GM23338 (cell line): ENCODE results near the gene SLC9C2. TPM values are rescaled to one million over a fixed set of nuclear protein-coding genes. Genes with fewer than 3 reads are reported as not detected.

ENCODE experiments used
- ATAC-seq: fragments of 200-7000 bp; cut with Tn5 transposase; 3 replicates; pipeline ENCODE4 v1.9.1; 2020
- DNase-seq: peaks from one replicate; pipeline ENCODE4 v3.0.0-alpha.2; 2015; ENCODE audit warnings: low spot score
- H2AFZ ChIP-seq: fragments of 200-600 bp; sonication (generic); 2 replicates; pipeline ENCODE4 v1.8.0; 2016; ENCODE audit warnings: antibody characterized with exemption, mild to moderate bottlenecking, moderate library complexity
- H3F3A ChIP-seq: fragments of 200-600 bp; sonication (generic); replicated peaks from 2 replicates; pipeline ENCODE4 v1.8.0; 2017; ENCODE audit warnings: antibody characterized with exemption, mixed run types, low read depth
- H3K27ac ChIP-seq: fragments of 200-600 bp; sonication (generic); 2 replicates; pipeline ENCODE4 v1.6.1; 2016; ENCODE audit warnings: low read depth
- H3K27me3 ChIP-seq: fragments of 200-600 bp; sonication (generic); 2 replicates; pipeline ENCODE4 v1.8.0; 2016; ENCODE audit warnings: mild to moderate bottlenecking, mixed run types, moderate library complexity; ENCODE audit not compliant: insufficient read depth
- H3K36me3 ChIP-seq: fragments of 200-600 bp; sonication (generic); 2 replicates; pipeline ENCODE4 v1.8.0; 2016; ENCODE audit warnings: mild to moderate bottlenecking; ENCODE audit not compliant: insufficient read depth
- H3K4me1 ChIP-seq: fragments of 200-600 bp; sonication (generic); 2 replicates; pipeline ENCODE4 v1.8.0; 2016; ENCODE audit warnings: mild to moderate bottlenecking, moderate library complexity; ENCODE audit not compliant: insufficient read depth
- H3K4me2 ChIP-seq: fragments of 200-600 bp; sonication (generic); 2 replicates; pipeline ENCODE4 v1.7.1; 2017; ENCODE audit warnings: mixed run types
- H3K4me3 ChIP-seq: fragments of 200-600 bp; sonication (generic); 2 replicates; pipeline ENCODE4 v1.6.1; 2016; ENCODE audit warnings: mixed run types
- H3K79me2 ChIP-seq: fragments of 200-600 bp; sonication (generic); replicated peaks from 2 replicates; pipeline ENCODE4 v1.8.0; 2017; ENCODE audit warnings: mild to moderate bottlenecking; ENCODE audit not compliant: insufficient read depth
- H3K9me2 ChIP-seq: fragments of 200-600 bp; sonication (generic); 2 replicates; pipeline ENCODE4 v1.8.0; 2017; ENCODE audit not compliant: insufficient read depth
- H4K20me1 ChIP-seq: fragments of 200-600 bp; sonication (generic); replicated peaks from 2 replicates; pipeline ENCODE4 v1.8.0; 2017; ENCODE audit warnings: mild to moderate bottlenecking; ENCODE audit not compliant: insufficient read depth
- H3K27ac Mint-ChIP-seq: 2 replicates; pipeline ENCODE4 v1.8.0; 2020; ENCODE audit warnings: inconsistent platforms, mild to moderate bottlenecking, moderate library complexity, mixed read lengths
- H3K27me3 Mint-ChIP-seq: 3 replicates; pipeline ENCODE4 v1.8.0; 2022; ENCODE audit warnings: low read depth, mild to moderate bottlenecking, moderate library complexity, mixed read lengths, inconsistent platforms; ENCODE audit not compliant: insufficient read depth, poor library complexity
- H3K36me3 Mint-ChIP-seq: 3 replicates; pipeline ENCODE4 v1.8.0; 2021; ENCODE audit warnings: low read depth, mild to moderate bottlenecking, inconsistent platforms, moderate library complexity, mixed read lengths
- H3K4me1 Mint-ChIP-seq: 3 replicates; pipeline ENCODE4 v1.8.0; 2020; ENCODE audit warnings: mild to moderate bottlenecking, inconsistent platforms, mixed read lengths
- H3K4me3 Mint-ChIP-seq: 3 replicates; pipeline ENCODE4 v1.8.0; 2021; ENCODE audit warnings: moderate library complexity, mild to moderate bottlenecking, inconsistent platforms, mixed read lengths
- H3K9me3 Mint-ChIP-seq: 3 replicates; pipeline ENCODE4 v1.8.0; 2020; ENCODE audit warnings: moderate library complexity, mild to moderate bottlenecking, inconsistent platforms, mixed read lengths
- JUNB ChIP-seq: IDR thresholded peaks from one replicate; pipeline ENCODE4 v1.6.1; 2016; ENCODE audit warnings: antibody characterized with exemption; ENCODE audit not compliant: unreplicated experiment
- NANOG ChIP-seq: IDR thresholded peaks from 2 replicates; pipeline ENCODE4 v1.6.1; 2016; ENCODE audit warnings: antibody characterized with exemption, borderline replicate concordance
- POLR2AphosphoS5 ChIP-seq: IDR thresholded peaks from 2 replicates; pipeline ENCODE4 v1.6.1; 2016; ENCODE audit warnings: antibody characterized with exemption, low read depth
- ZNF114 ChIP-seq: fragments of 250-450 bp; sonication (Bioruptor Pico); IDR thresholded peaks from 2 replicates; pipeline ENCODE4 v1.5.0; 2020; ENCODE audit warnings: mild to moderate bottlenecking, moderate library complexity
- polyA plus RNA-seq: library from polyadenylated mRNA; unstranded; fragments of >200 nt; fragmentation: Nextera tagmentation; extraction: Ambion mirVana; gene quantifications from 2 replicates; pipeline ENCODE4 v1.2.1, GENCODE V29; 2016
- total RNA-seq: library from RNA; depleted of rRNA; stranded (reverse); fragments of >200 nt; shearing (Covaris generic); gene quantifications from 2 replicates; pipeline ENCODE4 v1.2.3, GENCODE V29; 2014; rRNA removed

SLC9C2 gene
- total and polyA plus RNA-seq, 2 experiments from 2014 or later = not detected

GRCh38 chr1:173451981-173452380 lies 150.9 kb downstream of the SLC9C2 start:
- Histone ChIP-seq H3K79me2 (peaks cover 26% of the 10 kb centered on the region), H3F3A (0 out of 2 replicates have a peak, but pooled peaks cover 6% of the 10 kb centered on the region), H3K4me1 (peaks cover 28% of the 10 kb centered on the region), H4K20me1 (no peaks in the 10 kb centered on the region), H3K4me2 (no peak overlapping the region), H3K9me2 (no peaks in the 10 kb centered on the region), H3K27me3 (no peaks in the 10 kb centered on the region), H2AFZ (no peak overlapping the region), H3K27ac (no peak overlapping the region), H3K4me3 (no peak overlapping the region), H3K36me3 (peaks cover 3% of the 10 kb centered on the region; the same call in 1 of the 2 replicates)
- ATAC-seq (no peak), DNase-seq (no peak)
- peaks cover 21% of the 10 kb centered on the region for H3K4me1 Mint-ChIP-seq
- H3K4me3 Mint-ChIP-seq = no peak overlapping the region
- TF ChIP-seq JUNB = no peak
- no peak for TF ChIP-seq ZNF114 (CRISPR knock-in tag)
- no peak for TF ChIP-seq NANOG
- no peak for TF ChIP-seq POLR2AphosphoS5
- peaks cover 10% of the 10 kb centered on the region for H3K9me3 Mint-ChIP-seq
- H3K36me3 Mint-ChIP-seq = peaks cover 31% of the 10 kb centered on the region
- peaks cover 3% of the 10 kb centered on the region for H3K27me3 Mint-ChIP-seq
- no peak overlapping the region for H3K27ac Mint-ChIP-seq

Other genes starting within 250 kb of the SLC9C2 start
- 448 and 516 TPM in 2 replicates for gene PRDX6, start 125.7 kb downstream of the SLC9C2 start, total RNA-seq
- 726 and 746 TPM in 2 replicates for gene PRDX6, start 125.7 kb downstream of the SLC9C2 start, polyA plus RNA-seq
- gene TEX50, start 32.3 kb upstream of the SLC9C2 start, total RNA-seq = not detected in 2 replicates
- not detected in 2 replicates for gene TEX50, start 32.3 kb upstream of the SLC9C2 start, polyA plus RNA-seq
- gene ANKRD45, start 66.8 kb upstream of the SLC9C2 start, total RNA-seq = 1.5 and 2.0 TPM in 2 replicates
- gene ANKRD45, start 66.8 kb upstream of the SLC9C2 start, polyA plus RNA-seq = 1.0 and 2.3 TPM in 2 replicates
- 7.9 and 14.5 TPM in 2 replicates for gene KLHL20, start 111.9 kb upstream of the SLC9C2 start, total RNA-seq
- gene KLHL20, start 111.9 kb upstream of the SLC9C2 start, polyA plus RNA-seq = 11.8 and 12.3 TPM in 2 replicates
- 41.1 and 49.9 TPM in 2 replicates for gene DARS2, start 221.6 kb upstream of the SLC9C2 start, total RNA-seq
- 17.0 and 18.1 TPM in 2 replicates for gene DARS2, start 221.6 kb upstream of the SLC9C2 start, polyA plus RNA-seq
- gene CENPL, start 221.8 kb upstream of the SLC9C2 start, total RNA-seq = 23.5 and 40.7 TPM in 2 replicates
- gene CENPL, start 221.8 kb upstream of the SLC9C2 start, polyA plus RNA-seq = 8.8 and 13.6 TPM in 2 replicates